HG02642 (cell line): ENCODE measurements around the gene SYS1.

Experiments used
- ATAC-seq: cut with Tn5 transposase; IDR thresholded peaks from one replicate; pipeline ENCODE4 v1.9.1; 2021; ENCODE audit warnings: mild to moderate bottlenecking; ENCODE audit not compliant: unreplicated experiment, poor library complexity

The SYS1 gene

GRCh38 chr20:45409521-45410272, 46.7 kb downstream of the SYS1 start:
- no peak for ATAC-seq

- ATAC-seq: no peak
Measured at GRCh38 chr20:45410887-45411286, 47.9 kb downstream of the SYS1 start.

- ATAC-seq: no peak
Measured at GRCh38 chr20:45412653-45413052, 49.7 kb downstream of the SYS1 start.

GRCh38 chr20:45413479-45413878, 50.5 kb downstream of the SYS1 start:
- ATAC-seq: no peak

- peak; percentile 84 for ATAC-seq
Measured at GRCh38 chr20:45415822-45416637, 53.1 kb downstream of the SYS1 start, which contains the start of gene PIGT. Gene PIGT (plus strand): TSS chr20:45416141. CDS start chr20:45416157, 16 bp downstream.

GRCh38 chr20:45416917-45417316, 54.0 kb downstream of the SYS1 start:
- no peak for ATAC-seq
